ENCODE results near the gene TSC22D1.

- TF ChIP-seq, protein P1, sequence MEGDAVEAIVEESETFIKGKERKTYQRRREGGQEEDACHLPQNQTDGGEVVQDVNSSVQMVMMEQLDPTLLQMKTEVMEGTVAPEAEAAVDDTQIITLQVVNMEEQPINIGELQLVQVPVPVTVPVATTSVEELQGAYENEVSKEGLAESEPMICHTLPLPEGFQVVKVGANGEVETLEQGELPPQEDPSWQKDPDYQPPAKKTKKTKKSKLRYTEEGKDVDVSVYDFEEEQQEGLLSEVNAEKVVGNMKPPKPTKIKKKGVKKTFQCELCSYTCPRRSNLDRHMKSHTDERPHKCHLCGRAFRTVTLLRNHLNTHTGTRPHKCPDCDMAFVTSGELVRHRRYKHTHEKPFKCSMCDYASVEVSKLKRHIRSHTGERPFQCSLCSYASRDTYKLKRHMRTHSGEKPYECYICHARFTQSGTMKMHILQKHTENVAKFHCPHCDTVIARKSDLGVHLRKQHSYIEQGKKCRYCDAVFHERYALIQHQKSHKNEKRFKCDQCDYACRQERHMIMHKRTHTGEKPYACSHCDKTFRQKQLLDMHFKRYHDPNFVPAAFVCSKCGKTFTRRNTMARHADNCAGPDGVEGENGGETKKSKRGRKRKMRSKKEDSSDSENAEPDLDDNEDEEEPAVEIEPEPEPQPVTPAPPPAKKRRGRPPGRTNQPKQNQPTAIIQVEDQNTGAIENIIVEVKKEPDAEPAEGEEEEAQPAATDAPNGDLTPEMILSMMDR (conservative IDR thresholded peaks at IDR 0.05; ENCODE audit: low read length): no peak
- TF ChIP-seq EZH2phosphoT487 (IDR thresholded peaks at IDR 0.05; ENCODE audit: borderline replicate concordance): no peak
These were observed 155.5 kb downstream of the TSC22D1 start for GRCh38 chr13:44420376-44421220.
